Measurements from ENCODE around the gene SYNPO. TPM values are rescaled to one million over a fixed set of nuclear protein-coding genes. Genes with fewer than 3 reads are reported as not detected.

The SYNPO gene
- total RNA-seq, 4 donors from 2014 or later: 3.8 to 8.5 (median 4.2) TPM

- 41 to 46% methylated on average over 24 to 25 of the region's 25 CpGs for WGBS, 2 donors
Measured at GRCh38 chr5:150600616-150601490, 39.6 kb upstream of the SYNPO start.

DNA sequence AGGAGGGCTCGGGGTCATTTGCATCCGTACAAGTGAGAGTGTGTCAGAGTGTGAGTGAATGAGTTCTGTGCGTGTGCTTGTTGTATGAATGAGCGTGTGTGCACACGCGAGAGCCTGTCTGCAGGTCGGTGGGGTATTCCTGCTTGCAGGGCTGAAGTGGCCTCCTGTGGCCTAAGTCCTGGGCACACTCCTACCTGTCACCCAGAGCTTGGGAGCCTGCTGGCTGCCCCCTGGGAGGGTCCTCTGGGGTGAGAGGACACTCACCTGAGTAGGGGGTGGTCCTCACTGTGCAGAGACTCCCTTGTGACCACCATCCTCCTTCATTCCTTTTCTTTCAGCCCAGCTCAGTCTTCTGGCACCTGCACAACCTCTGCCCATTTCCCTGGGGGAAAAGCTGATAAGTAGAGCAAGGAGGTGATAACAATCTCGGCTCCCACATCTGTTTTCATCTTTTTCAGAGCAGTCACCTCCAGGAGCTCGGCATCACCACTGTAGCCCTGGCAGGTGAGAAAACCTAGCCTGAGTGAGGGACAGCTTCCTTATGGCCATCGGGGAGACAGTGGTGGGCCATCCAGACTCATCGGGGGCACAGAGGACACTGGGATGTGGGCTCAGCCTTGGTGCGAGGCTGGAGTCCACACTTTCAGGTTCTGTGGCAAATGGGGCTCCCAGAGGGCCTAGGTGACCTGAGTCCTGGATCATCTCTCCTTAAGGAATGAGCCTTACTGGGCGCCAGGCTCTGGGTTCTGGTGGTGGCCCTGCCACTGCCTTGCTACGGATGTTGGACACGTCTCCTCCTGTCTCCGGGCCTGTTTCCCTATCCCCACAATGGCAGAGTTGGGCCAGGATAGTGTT, 38.7 kb upstream of the SYNPO start:
- TF ChIP-seq CTCF (IDR thresholded peaks at IDR 0.05): no peak
- TF ChIP-seq POLR2A (IDR thresholded peaks at IDR 0.05): no peak
- H3K4me3 ChIP-seq (ENCODE audit: low read depth, poor library complexity, severe bottlenecking): no peak overlapping the region
- 61 to 66% methylated on average over 15 to 16 of the region's 16 CpGs for WGBS, 2 donors
- DNase-seq (ENCODE audit: low spot score in 2 of 2): no peak
- intact Hi-C loops (cut with DNase I; ENCODE audit: low total_unique reads): no loop called here

More at GRCh38 chr5:150600616-150601490, 39.6 kb upstream of the SYNPO start:
- TF ChIP-seq CTCF (IDR thresholded peaks at IDR 0.05) (no peak), POLR2A (IDR thresholded peaks at IDR 0.05) (no peak)
- H3K4me3 ChIP-seq (ENCODE audit: low read depth, poor library complexity, severe bottlenecking): no peak overlapping the region
- no peak for DNase-seq (ENCODE audit: low spot score in 2 of 2)
- intact Hi-C loops (cut with DNase I; ENCODE audit: low total_unique reads): no loop called here

- no peak for DNase-seq (ENCODE audit: low spot score in 2 of 2)
- no peak overlapping the region for H3K4me3 ChIP-seq (ENCODE audit: low read depth, poor library complexity, severe bottlenecking)
- 86 to 93% methylated on average over 4 of the region's 4 CpGs for WGBS, 2 donors
- intact Hi-C loops (cut with DNase I; ENCODE audit: low total_unique reads): no loop called here
- no peak for TF ChIP-seq CTCF (IDR thresholded peaks at IDR 0.05)
- no peak for TF ChIP-seq POLR2A (IDR thresholded peaks at IDR 0.05)
Measured at GRCh38 chr5:150603052-150603451, 37.4 kb upstream of the SYNPO start.

- no peak for TF ChIP-seq CTCF (IDR thresholded peaks at IDR 0.05)
- no peak for TF ChIP-seq POLR2A (IDR thresholded peaks at IDR 0.05)
- no peak overlapping the region for H3K4me3 ChIP-seq (ENCODE audit: low read depth, poor library complexity, severe bottlenecking)
- intact Hi-C loops (cut with DNase I; ENCODE audit: low total_unique reads): no loop called here
- no peak for DNase-seq (ENCODE audit: low spot score in 2 of 2)
- 82 to 90% methylated on average over 3 of the region's 3 CpGs for WGBS, 2 donors
Measured at GRCh38 chr5:150603491-150603890, 37.0 kb upstream of the SYNPO start.

- intact Hi-C loops (cut with DNase I; ENCODE audit: low total_unique reads): no loop called here
- DNase-seq (ENCODE audit: low spot score in 2 of 2): no peak
- 86 to 97% methylated on average over 4 of the region's 4 CpGs for WGBS, 2 donors
- no peak overlapping the region for H3K4me3 ChIP-seq (ENCODE audit: low read depth, poor library complexity, severe bottlenecking)
- no peak for TF ChIP-seq POLR2A (IDR thresholded peaks at IDR 0.05)
- no peak for TF ChIP-seq CTCF (IDR thresholded peaks at IDR 0.05)
Measured at GRCh38 chr5:150604010-150604409, 36.5 kb upstream of the SYNPO start.
